HUES48 (cell line): ENCODE measurements around the gene L3MBTL1.

Experiments
- H3K27ac ChIP-seq: one replicate; pipeline ENCODE4 v1.7.0; 2013; ENCODE audit warnings: low read depth, low read length, inconsistent platforms
- H3K27me3 ChIP-seq: 2 replicates; pipeline ENCODE4 v1.6.1; 2013; ENCODE audit warnings: mild to moderate bottlenecking, low read length; ENCODE audit not compliant: control insufficient read depth, insufficient read depth
- H3K36me3 ChIP-seq: 2 replicates; pipeline ENCODE4 v1.6.1; 2013; ENCODE audit warnings: low read length; ENCODE audit not compliant: control insufficient read depth, insufficient read depth
- H3K4me1 ChIP-seq: 2 replicates; pipeline ENCODE4 v1.6.1; 2013; ENCODE audit warnings: mild to moderate bottlenecking, low read length; ENCODE audit not compliant: control insufficient read depth, insufficient read depth
- H3K4me3 ChIP-seq: 2 replicates; pipeline ENCODE4 v1.5.1; 2013; ENCODE audit warnings: mild to moderate bottlenecking, low read depth, low read length
- H3K9ac ChIP-seq: 2 replicates; pipeline ENCODE4 v1.6.1; 2013; ENCODE audit warnings: mild to moderate bottlenecking, low read depth, low read length, moderate library complexity
- H3K9me3 ChIP-seq: 2 replicates; pipeline ENCODE4 v1.6.1; 2013; ENCODE audit warnings: low read length; ENCODE audit not compliant: control insufficient read depth, insufficient read depth

L3MBTL1 gene

DNA sequence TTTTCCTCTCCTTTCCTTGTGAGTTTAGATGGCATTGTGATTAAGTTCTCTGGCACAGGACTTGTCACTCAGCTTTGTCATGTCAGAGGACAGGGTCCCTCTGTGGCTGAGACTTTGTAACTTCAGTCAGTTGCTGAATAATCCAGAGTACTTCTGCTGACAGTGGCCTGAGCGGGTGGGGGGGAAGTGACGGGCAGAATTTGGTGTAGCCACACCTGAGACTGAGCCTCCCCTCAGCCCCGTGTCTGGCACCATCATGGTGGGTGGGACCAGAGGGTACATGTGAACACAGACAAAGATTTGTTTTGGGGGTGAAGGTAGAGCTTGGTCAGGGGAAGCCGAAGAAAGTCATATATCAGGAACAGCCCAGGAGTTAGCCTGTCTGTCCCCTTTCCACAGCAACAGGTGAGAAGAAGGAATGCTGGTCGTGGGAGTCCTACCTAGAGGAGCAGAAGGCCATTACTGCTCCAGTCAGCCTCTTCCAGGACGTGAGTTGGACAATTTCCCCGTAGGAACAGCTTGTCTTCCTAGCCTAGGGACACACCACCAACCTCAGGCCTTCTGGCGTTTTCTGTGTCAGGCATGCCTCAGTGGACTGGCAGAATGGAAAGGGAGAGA is 20.9 kb downstream of the L3MBTL1 start:
- Histone ChIP-seq H3K27me3 (no peaks in the 10 kb centered on the region), H3K27ac (no peak overlapping the region), H3K4me1 (no peaks in the 10 kb centered on the region), H3K9me3 (no peaks in the 10 kb centered on the region; the same call in 1 of the 2 replicates), H3K4me3 (no peak overlapping the region), H3K9ac (no peak overlapping the region), H3K36me3 (0 out of 2 replicates have a peak, but pooled peaks cover 4% of the 10 kb centered on the region)

- H3K36me3 ChIP-seq = 0 out of 2 replicates have a peak, but pooled peaks cover 4% of the 10 kb centered on the region
- H3K4me1 ChIP-seq = no peaks in the 10 kb centered on the region
- no peaks in the 10 kb centered on the region for H3K27me3 ChIP-seq
- no peak overlapping the region for H3K27ac ChIP-seq
- H3K4me3 ChIP-seq = no peak overlapping the region
- H3K9ac ChIP-seq = no peak overlapping the region
- H3K9me3 ChIP-seq = no peaks in the 10 kb centered on the region; the same call in 1 of the 2 replicates
Observed at GRCh38 chr20:43529051-43529450, 21.6 kb downstream of the L3MBTL1 start.

- Histone ChIP-seq H3K9ac (no peak overlapping the region), H3K9me3 (no peaks in the 10 kb centered on the region), H3K27me3 (no peaks in the 10 kb centered on the region), H3K4me3 (no peak overlapping the region), H3K27ac (no peak overlapping the region), H3K36me3 (0 out of 2 replicates have a peak, but pooled peaks cover 4% of the 10 kb centered on the region), H3K4me1 (no peaks in the 10 kb centered on the region)
Observed at GRCh38 chr20:43529457-43530153, 22.1 kb downstream of the L3MBTL1 start.

- Histone ChIP-seq H3K9ac (no peak overlapping the region), H3K36me3 (peaks cover 8% of the 10 kb centered on the region), H3K9me3 (no peaks in the 10 kb centered on the region), H3K4me3 (no peak overlapping the region), H3K4me1 (no peaks in the 10 kb centered on the region), H3K27ac (no peak overlapping the region), H3K27me3 (no peaks in the 10 kb centered on the region)
Observed at GRCh38 chr20:43530321-43531090, 23.0 kb downstream of the L3MBTL1 start.

- H3K36me3 ChIP-seq = peaks cover 13% of the 10 kb centered on the region
- no peaks in the 10 kb centered on the region for H3K9me3 ChIP-seq
- no peaks in the 10 kb centered on the region for H3K4me1 ChIP-seq
- H3K27me3 ChIP-seq = no peaks in the 10 kb centered on the region
- H3K27ac ChIP-seq = no peak overlapping the region
- no peak overlapping the region for H3K4me3 ChIP-seq
- no peak overlapping the region for H3K9ac ChIP-seq
Observed at GRCh38 chr20:43531091-43531443, 23.6 kb downstream of the L3MBTL1 start.

DNA sequence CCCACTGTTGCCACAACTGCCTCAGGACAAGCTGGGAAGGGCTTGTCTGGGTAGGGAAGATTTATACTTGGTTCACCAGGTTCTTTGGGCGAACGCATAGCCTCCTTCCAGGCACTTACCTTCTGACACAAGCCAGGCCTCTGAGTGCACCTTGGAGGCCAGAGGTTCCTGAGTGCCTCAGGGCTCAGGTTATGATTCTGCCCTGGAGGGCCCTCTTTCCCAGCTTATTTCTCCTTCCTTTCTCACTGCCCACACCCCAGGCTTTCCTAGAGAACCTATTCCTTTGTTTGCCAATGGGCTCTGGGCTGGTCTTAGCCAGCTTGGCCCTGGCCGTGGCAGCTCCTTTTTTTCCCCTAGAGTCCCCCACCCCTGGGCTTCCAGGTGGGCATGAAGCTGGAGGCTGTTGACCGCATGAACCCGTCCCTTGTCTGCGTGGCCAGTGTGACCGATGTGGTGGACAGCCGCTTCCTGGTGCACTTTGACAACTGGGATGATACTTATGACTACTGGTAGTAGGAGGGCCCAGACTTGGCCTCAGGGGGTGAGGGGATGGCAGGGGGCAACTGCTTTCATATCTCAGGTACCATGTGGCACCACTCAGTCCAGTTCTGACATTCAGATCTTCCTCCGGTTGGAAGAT is 25.0 kb downstream of the L3MBTL1 start:
- Histone ChIP-seq H3K36me3 (peaks cover 18% of the 10 kb centered on the region), H3K4me3 (no peak overlapping the region), H3K4me1 (no peaks in the 10 kb centered on the region), H3K9me3 (no peaks in the 10 kb centered on the region), H3K27ac (no peak overlapping the region), H3K9ac (no peak overlapping the region), H3K27me3 (no peaks in the 10 kb centered on the region)

GRCh38 chr20:43533060-43533459 is 25.6 kb downstream of the L3MBTL1 start:
- Histone ChIP-seq H3K4me1 (no peaks in the 10 kb centered on the region), H3K36me3 (peaks cover 18% of the 10 kb centered on the region), H3K9ac (no peak overlapping the region), H3K9me3 (no peaks in the 10 kb centered on the region), H3K4me3 (no peak overlapping the region), H3K27ac (no peak overlapping the region), H3K27me3 (no peaks in the 10 kb centered on the region)

GRCh38 chr20:43534016-43534415 is 26.5 kb downstream of the L3MBTL1 start:
- no peak overlapping the region for H3K9ac ChIP-seq
- H3K4me1 ChIP-seq = no peaks in the 10 kb centered on the region
- peaks cover 24% of the 10 kb centered on the region for H3K36me3 ChIP-seq
- no peaks in the 10 kb centered on the region for H3K27me3 ChIP-seq
- H3K4me3 ChIP-seq = no peak overlapping the region
- no peak overlapping the region for H3K27ac ChIP-seq
- H3K9me3 ChIP-seq = no peaks in the 10 kb centered on the region

- Histone ChIP-seq H3K9ac (no peak overlapping the region), H3K27me3 (no peaks in the 10 kb centered on the region), H3K36me3 (peaks cover 21% of the 10 kb centered on the region), H3K9me3 (no peaks in the 10 kb centered on the region), H3K27ac (no peak overlapping the region), H3K4me3 (no peak overlapping the region), H3K4me1 (no peaks in the 10 kb centered on the region)
Observed at GRCh38 chr20:43534791-43535350, 27.4 kb downstream of the L3MBTL1 start.

GRCh38 chr20:43535370-43536004 is 28.0 kb downstream of the L3MBTL1 start:
- no peak overlapping the region for H3K9ac ChIP-seq
- H3K4me1 ChIP-seq = no peaks in the 10 kb centered on the region
- no peaks in the 10 kb centered on the region for H3K27me3 ChIP-seq
- no peak overlapping the region for H3K4me3 ChIP-seq
- H3K36me3 ChIP-seq = peaks cover 28% of the 10 kb centered on the region
- H3K9me3 ChIP-seq = no peaks in the 10 kb centered on the region
- no peak overlapping the region for H3K27ac ChIP-seq
